A549 treated with CORT108297 at 1 μM for 4 hours (cell line): ENCODE results near the gene SIM1. TPM values are rescaled to one million over a fixed set of nuclear protein-coding genes. Genes with fewer than 3 reads are reported as not detected.

ENCODE experiments used
- total RNA-seq: library from RNA; stranded (reverse); fragments of 200-300 nt; extraction: Qiagen RNA extraction; gene quantifications from 5 replicates; pipeline ENCODE4 v1.2.3, GENCODE V29; 2022

The SIM1 gene
- not detected in 5 replicates for total RNA-seq

GRCh38 chr6:100464903-100465700 lies at the start of gene SIM1:
SIM1 (minus strand) TSS chr6:100464921; CDS start chr6:100463468, 1,453 bp downstream.

